Urinary bladder (tissue), 4 donors: ENCODE results near the gene NOG. TPM values are rescaled to one million over a fixed set of nuclear protein-coding genes. Genes with fewer than 3 reads are reported as not detected.

Source experiments
- DNase-seq: peaks from one replicate; pipeline ENCODE4 v3.0.0-alpha.2; 2015; ENCODE audit errors: extremely low spot score
- H3K27ac ChIP-seq: one replicate; pipeline ENCODE4 v1.5.1; 2013; ENCODE audit warnings: low read depth, mild to moderate bottlenecking, moderate library complexity
- H3K36me3 ChIP-seq: one replicate; pipeline ENCODE4 v1.6.1; 2013; ENCODE audit warnings: mild to moderate bottlenecking, moderate library complexity; ENCODE audit not compliant: insufficient read depth
- H3K4me1 ChIP-seq: one replicate; pipeline ENCODE4 v1.6.1; 2013; ENCODE audit warnings: mild to moderate bottlenecking, moderate library complexity; ENCODE audit not compliant: insufficient read depth
- H3K4me3 ChIP-seq: one replicate; pipeline ENCODE4 v1.5.1; 2013; ENCODE audit warnings: low read depth, low read length
- WGBS: extraction: QIAGEN DNeasy Blood & Tissue Kit; methylation state at CpG from one replicate; pipeline ENCODE4 v1.1.7; 2013; 5-methylcytosine and 5-hydroxymethylcytosine counted together
- polyA plus RNA-seq: library from polyadenylated mRNA; stranded (reverse); fragments of 200-250 nt; gene quantifications from one replicate; pipeline ENCODE4 v1.2.3, GENCODE V29; 2013
- small RNA-seq: library from RNA; depleted of rRNA; stranded (forward); fragments of <200 nt; gene quantifications from one replicate; pipeline ENCODE3, GENCODE V24; 2014
- total RNA-seq: library from RNA; depleted of rRNA; stranded (reverse); fragments of >200 nt; gene quantifications from one replicate; pipeline ENCODE4 v1.2.3, GENCODE V29; 2014
- donor health status: healthy with polysubstance abuse.
- donor health status: healthy.

Gene NOG
- total and polyA plus RNA-seq, 2 donors = 1.5 to 1.9 TPM

DNA sequence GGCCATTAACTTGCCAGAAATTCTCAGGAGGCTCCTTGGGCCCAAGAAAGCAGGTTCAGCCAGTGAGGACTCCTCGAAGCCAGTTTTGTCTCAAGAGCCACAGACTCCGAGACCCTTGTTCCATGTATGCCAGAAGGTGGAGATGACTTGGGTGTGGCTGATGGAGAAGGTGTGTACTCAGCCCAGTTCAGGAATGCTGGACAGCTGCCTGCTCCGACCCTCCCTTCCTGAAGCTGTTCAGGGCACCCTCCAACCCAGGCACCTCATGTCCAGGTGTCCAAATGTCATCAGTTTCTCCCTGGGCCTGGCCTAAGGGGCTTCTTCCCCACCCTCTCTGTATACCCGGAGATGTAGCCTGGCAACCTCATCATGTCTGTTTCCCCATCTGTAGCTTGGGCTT lies 40.2 kb downstream of the NOG start:
- no peak for DNase-seq

DNA sequence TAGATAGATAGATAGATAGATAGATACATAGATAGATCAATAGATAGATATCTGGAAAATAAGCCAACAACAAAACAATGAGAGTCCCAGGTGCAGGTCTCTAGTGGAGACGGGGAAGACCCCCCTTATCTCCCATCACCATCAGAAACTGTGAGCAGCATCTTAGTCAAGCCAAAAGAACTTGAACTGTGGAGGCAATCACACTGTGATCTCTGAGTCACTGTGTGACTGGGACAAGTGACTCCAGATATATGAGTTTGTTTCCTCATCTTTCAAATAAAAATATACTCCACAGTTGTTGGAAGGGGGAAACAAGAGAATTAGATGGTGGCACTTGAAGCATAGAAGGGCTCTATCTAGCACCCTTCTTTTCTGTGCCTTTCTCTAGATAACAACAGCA lies 42.1 kb downstream of the NOG start:
- no peaks in the 10 kb centered on the region for H3K4me1 ChIP-seq
- DNase-seq = no peak
- no peaks in the 10 kb centered on the region for H3K36me3 ChIP-seq
- WGBS = 56% methylated on average over 1 of the region's 1 CpG
- H3K4me3 ChIP-seq = no peak overlapping the region
- no peak overlapping the region for H3K27ac ChIP-seq

More for the DNA sequence above, 40.2 kb downstream of the NOG start:
- Histone ChIP-seq H3K36me3 (no peaks in the 10 kb centered on the region), H3K27ac (no peak overlapping the region), H3K4me3 (no peak overlapping the region), H3K4me1 (no peaks in the 10 kb centered on the region)
- 87% methylated on average over 4 of the region's 4 CpGs for WGBS

DNA sequence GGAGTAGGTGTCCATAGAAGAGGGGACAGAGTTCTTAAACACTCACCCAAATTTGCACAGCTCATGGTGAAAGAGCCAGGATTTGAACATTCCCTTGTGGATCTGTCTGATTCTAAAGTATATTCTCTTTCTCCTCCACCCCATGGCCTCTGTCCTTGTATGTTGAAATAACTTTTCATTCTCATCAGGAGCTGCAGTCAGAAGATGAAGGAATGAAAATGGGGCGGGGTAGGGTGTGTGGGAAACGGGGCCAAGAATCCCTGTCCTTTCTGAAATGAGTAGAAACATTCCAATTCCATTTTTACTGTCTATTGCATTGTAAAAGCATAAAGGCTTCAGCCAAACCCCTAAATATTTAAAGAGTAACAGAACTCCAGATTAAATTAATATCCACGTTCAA lies 42.8 kb downstream of the NOG start:
- WGBS = 37% methylated on average over 3 of the region's 3 CpGs
- H3K27ac ChIP-seq = no peak overlapping the region
- no peak for DNase-seq
- H3K4me1 ChIP-seq = no peaks in the 10 kb centered on the region
- H3K36me3 ChIP-seq = no peaks in the 10 kb centered on the region
- no peak overlapping the region for H3K4me3 ChIP-seq

DNA sequence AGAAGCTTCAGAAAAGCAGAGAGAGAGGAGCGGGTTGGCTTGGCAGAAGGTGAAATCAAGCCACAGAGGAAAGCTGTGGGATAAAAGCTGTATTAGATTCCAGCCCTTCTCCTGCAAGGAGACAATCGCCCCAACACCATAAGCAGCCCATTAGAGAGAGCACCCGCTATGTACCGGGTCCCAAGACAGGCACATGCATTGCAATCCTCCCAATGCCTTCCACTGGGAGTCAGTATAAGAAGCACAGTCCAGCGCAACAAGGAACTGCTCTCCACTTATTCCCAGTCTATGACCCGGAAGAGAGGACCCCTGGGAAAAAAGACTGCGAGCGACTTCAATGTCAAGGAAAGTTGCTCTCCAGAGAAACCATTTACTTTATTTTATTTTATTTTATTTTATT lies 43.8 kb downstream of the NOG start:
- Histone ChIP-seq H3K4me3 (no peak overlapping the region), H3K27ac (no peak overlapping the region), H3K36me3 (no peaks in the 10 kb centered on the region), H3K4me1 (no peaks in the 10 kb centered on the region)
- 85% methylated on average over 8 of the region's 8 CpGs for WGBS
- no peak for DNase-seq

DNA sequence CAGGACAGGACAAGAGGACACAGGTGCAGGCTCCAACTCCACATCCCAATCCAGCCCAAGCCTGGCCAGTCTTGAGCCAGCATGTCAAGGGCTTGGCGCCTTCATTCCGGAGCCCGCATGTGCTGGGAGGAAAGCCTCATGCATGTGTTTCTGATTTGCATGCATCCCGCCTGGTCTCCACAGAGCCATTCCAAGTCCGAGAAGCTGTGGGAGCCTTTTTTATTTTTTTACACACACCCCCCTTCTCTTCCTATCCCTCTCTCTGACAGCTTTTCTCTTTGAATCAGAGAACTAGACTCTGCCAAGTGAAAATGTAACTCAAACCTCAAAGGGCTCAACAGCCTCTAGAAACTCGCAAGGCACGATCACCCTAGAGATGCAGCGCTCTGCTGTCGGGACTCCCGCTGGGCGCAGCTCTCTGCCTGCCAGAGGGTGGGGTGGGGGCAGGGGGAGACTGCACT lies 45.1 kb downstream of the NOG start:
- no peak overlapping the region for H3K27ac ChIP-seq
- DNase-seq = no peak
- WGBS = 44% methylated on average over 11 of the region's 11 CpGs
- no peaks in the 10 kb centered on the region for H3K36me3 ChIP-seq
- H3K4me1 ChIP-seq = no peaks in the 10 kb centered on the region
- no peak overlapping the region for H3K4me3 ChIP-seq

DNA sequence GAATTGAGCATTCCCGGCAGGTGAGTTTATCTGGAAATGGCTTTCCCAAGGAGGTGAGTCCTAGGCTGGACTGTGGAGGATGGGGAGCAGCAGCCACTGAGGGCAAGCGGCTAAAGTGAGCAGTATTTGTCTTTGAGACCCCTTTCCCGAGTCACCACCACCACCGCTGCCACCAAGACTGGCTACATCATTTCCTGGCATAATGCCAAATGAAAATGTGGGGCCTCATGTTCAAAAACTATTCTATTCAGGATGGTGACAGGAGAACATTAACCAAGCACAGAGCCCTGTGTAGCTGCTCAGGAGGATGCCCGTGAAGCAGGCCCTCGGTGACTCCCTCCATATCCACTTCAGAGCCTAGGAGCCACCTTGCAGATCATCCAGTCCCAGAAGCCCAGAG lies 46.0 kb downstream of the NOG start:
- Histone ChIP-seq H3K4me3 (no peak overlapping the region), H3K4me1 (no peaks in the 10 kb centered on the region), H3K27ac (no peak overlapping the region), H3K36me3 (no peaks in the 10 kb centered on the region)
- 69% methylated on average over 6 of the region's 6 CpGs for WGBS
- DNase-seq = no peak

DNA sequence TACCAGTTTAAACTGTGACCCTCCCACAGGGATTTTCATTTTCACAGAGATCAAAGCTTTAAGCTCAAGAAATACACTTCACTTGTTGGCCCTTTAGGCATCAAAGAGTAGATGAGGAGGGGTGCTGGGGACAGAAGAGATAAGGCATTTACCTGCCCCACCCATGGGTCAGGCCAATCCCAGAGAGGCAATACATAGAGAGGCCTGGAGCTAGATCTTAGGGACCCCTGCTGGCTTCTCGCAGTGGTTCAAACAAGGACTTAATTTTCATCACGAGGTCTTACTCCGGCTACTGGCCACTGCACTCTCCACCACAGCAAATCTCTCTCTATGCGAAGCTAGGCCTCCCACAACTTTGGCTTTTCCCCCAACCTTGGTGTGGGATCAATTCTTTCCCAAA lies 46.6 kb downstream of the NOG start:
- Histone ChIP-seq H3K4me1 (no peaks in the 10 kb centered on the region), H3K4me3 (no peak overlapping the region), H3K36me3 (no peaks in the 10 kb centered on the region), H3K27ac (no peak overlapping the region)
- no peak for DNase-seq
- 76% methylated on average over 4 of the region's 4 CpGs for WGBS

DNA sequence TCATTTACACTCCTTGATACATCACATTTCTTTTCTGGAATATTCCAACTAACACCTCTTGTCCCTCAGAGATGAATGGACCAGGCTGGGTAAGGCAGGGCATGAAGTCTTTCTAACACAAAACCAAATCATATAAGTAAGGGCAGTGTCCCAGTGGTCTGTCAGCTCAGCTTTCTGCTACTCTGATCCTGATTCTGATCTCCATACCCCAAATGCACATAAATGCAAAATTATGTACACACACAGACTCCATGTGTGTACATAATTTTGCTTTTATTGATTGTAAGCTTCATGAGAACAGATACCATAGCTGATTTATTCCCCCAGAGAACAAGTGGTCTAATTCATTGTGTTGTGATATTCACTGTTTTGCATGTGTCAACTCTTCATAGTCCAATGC lies 47.9 kb downstream of the NOG start:
- Histone ChIP-seq H3K4me3 (no peak overlapping the region), H3K36me3 (no peaks in the 10 kb centered on the region), H3K4me1 (no peaks in the 10 kb centered on the region), H3K27ac (no peak overlapping the region)
- no peak for DNase-seq

DNA sequence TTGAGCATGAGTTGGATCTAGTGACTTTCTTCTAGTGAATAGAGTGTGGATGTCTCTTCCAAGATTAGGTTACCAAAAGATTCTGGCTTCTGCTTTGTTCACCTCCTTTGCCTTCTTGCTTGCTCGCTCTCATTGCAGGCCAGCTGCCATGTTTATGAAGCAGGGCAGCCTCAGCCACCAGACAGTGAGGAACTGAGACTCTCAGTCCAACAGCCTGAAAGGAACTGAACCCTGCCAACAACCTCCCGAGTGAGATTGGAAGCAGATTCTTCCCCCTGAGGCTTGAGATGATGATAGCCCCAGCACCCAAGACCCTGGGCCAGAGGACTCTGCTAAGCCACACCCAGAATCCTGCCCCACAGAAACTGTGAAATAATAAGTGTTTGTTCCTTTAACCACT lies 48.4 kb downstream of the NOG start:
- no peak overlapping the region for H3K27ac ChIP-seq
- H3K36me3 ChIP-seq = no peaks in the 10 kb centered on the region
- no peaks in the 10 kb centered on the region for H3K4me1 ChIP-seq
- DNase-seq = no peak
- H3K4me3 ChIP-seq = no peak overlapping the region
- WGBS = 49% methylated on average over 2 of the region's 2 CpGs

DNA sequence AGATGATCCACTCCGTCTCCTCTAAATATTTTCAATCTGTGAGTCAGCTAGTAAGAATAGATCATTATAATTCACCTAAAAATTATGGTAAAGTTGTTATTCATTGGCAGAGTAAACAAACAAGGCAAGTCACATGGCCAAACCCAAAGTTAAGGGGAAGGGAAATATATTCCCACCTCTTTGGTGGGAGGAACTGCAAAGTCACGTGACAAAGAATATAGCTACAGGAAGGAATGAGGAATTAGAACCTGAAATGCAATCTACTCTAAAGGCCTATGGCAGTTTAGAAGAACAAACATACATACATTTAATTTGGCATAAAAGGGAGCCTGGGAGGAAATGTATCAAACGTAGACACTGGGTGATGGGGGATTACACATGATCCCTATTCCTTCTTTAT lies 48.9 kb downstream of the NOG start:
- WGBS = 72% methylated on average over 3 of the region's 3 CpGs
- H3K4me1 ChIP-seq = no peaks in the 10 kb centered on the region
- no peak overlapping the region for H3K4me3 ChIP-seq
- no peak overlapping the region for H3K27ac ChIP-seq
- DNase-seq = no peak
- no peaks in the 10 kb centered on the region for H3K36me3 ChIP-seq

Small RNAs within 50 kb of the gene (small RNA-seq; reads per million reads assigned to genes)
- gene RPL39P33 = not detected

Other genes starting within 250 kb of the NOG start
- gene C17orf67, start 240.2 kb downstream of the NOG start, total RNA-seq = 2.2 TPM
- 1.1 TPM for gene C17orf67, start 240.2 kb downstream of the NOG start, polyA plus RNA-seq
- gene DGKE, start 240.5 kb downstream of the NOG start, total RNA-seq = 20.4 TPM
- 2.9 TPM for gene DGKE, start 240.5 kb downstream of the NOG start, polyA plus RNA-seq